Measurements from ENCODE around the gene POLR3H.
A peak's percentile ranks its signal among the peaks of the same experiment; 100 is the strongest.

The POLR3H gene

GRCh38 chr22:41513391-41513790, 30.9 kb downstream of the POLR3H start:
- DNase-seq (ENCODE audit: low spot score): no peak

GRCh38 chr22:41512421-41513194, 31.7 kb downstream of the POLR3H start:
- no peak for DNase-seq (ENCODE audit: low spot score)

GRCh38 chr22:41511521-41511968, 32.7 kb downstream of the POLR3H start:
- no peak for DNase-seq (ENCODE audit: low spot score)

- no peak for DNase-seq (ENCODE audit: low spot score)
Measured at GRCh38 chr22:41508770-41509170, 35.5 kb downstream of the POLR3H start.

GRCh38 chr22:41507330-41508063, 36.8 kb downstream of the POLR3H start:
- no peak for DNase-seq (ENCODE audit: low spot score)

- no peak for DNase-seq (ENCODE audit: low spot score)
Measured at GRCh38 chr22:41505511-41506220, 38.6 kb downstream of the POLR3H start.

GRCh38 chr22:41504816-41505215, 39.5 kb downstream of the POLR3H start:
- no peak for DNase-seq (ENCODE audit: low spot score)

GRCh38 chr22:41504397-41504796, 39.9 kb downstream of the POLR3H start:
- peak; percentile 59 for DNase-seq (ENCODE audit: low spot score)

GRCh38 chr22:41501209-41501608, 43.1 kb downstream of the POLR3H start:
- DNase-seq (ENCODE audit: low spot score): peak; percentile 81

- no peak for DNase-seq (ENCODE audit: low spot score)
Measured at GRCh38 chr22:41500303-41500702, 44.0 kb downstream of the POLR3H start.

- no peak for DNase-seq (ENCODE audit: low spot score)
Measured at GRCh38 chr22:41499624-41500280, 44.5 kb downstream of the POLR3H start.

- no peak for DNase-seq (ENCODE audit: low spot score)
Measured at GRCh38 chr22:41498303-41498835, 45.9 kb downstream of the POLR3H start.

GRCh38 chr22:41491374-41492100, 52.7 kb downstream of the POLR3H start:
- DNase-seq (ENCODE audit: low spot score): no peak

- no peak for DNase-seq (ENCODE audit: low spot score)
Measured at GRCh38 chr22:41488596-41489385, 55.5 kb downstream of the POLR3H start.

- DNase-seq (ENCODE audit: low spot score): no peak
Measured at GRCh38 chr22:41488076-41488475, 56.2 kb downstream of the POLR3H start.

- no peak for DNase-seq (ENCODE audit: low spot score)
Measured at GRCh38 chr22:41487037-41487935, 57.0 kb downstream of the POLR3H start.

- DNase-seq (ENCODE audit: low spot score): no peak
Measured at GRCh38 chr22:41485033-41485432, 59.2 kb downstream of the POLR3H start.

- no peak for DNase-seq (ENCODE audit: low spot score)
Measured at GRCh38 chr22:41482319-41482935, 61.8 kb downstream of the POLR3H start.

- no peak for DNase-seq (ENCODE audit: low spot score)
Measured at GRCh38 chr22:41481925-41482318, 62.3 kb downstream of the POLR3H start.

Data from germinal center (tissue), 1 donor.